ENCODE results near the gene L3MBTL1.

Gene L3MBTL1

GRCh38 chr20:43536041-43536816, 28.7 kb downstream of the L3MBTL1 start:
- FAIRE-seq: no peak

GRCh38 chr20:43536817-43537440, 29.4 kb downstream of the L3MBTL1 start:
- FAIRE-seq: no peak

- FAIRE-seq: no peak
These were observed 30.7 kb downstream of the L3MBTL1 start for GRCh38 chr20:43537921-43538877.

GRCh38 chr20:43538878-43539700, 31.6 kb downstream of the L3MBTL1 start:
- no peak for FAIRE-seq

- FAIRE-seq: no peak
These were observed 32.6 kb downstream of the L3MBTL1 start for GRCh38 chr20:43539975-43540672.

- no peak for FAIRE-seq
These were observed 33.2 kb downstream of the L3MBTL1 start for GRCh38 chr20:43540673-43541060.

- FAIRE-seq: no peak
These were observed 33.7 kb downstream of the L3MBTL1 start for GRCh38 chr20:43541214-43541613.

- no peak for FAIRE-seq
These were observed 34.7 kb downstream of the L3MBTL1 start for GRCh38 chr20:43542161-43542560.

GRCh38 chr20:43542674-43543073, 35.2 kb downstream of the L3MBTL1 start:
- FAIRE-seq: no peak

GRCh38 chr20:43543138-43543537, 35.6 kb downstream of the L3MBTL1 start:
- no peak for FAIRE-seq

GRCh38 chr20:43544501-43544900, 37.0 kb downstream of the L3MBTL1 start:
- FAIRE-seq: no peak

GRCh38 chr20:43545837-43546578, 38.5 kb downstream of the L3MBTL1 start:
- FAIRE-seq: no peak

- FAIRE-seq: no peak
These were observed 40.9 kb downstream of the L3MBTL1 start for GRCh38 chr20:43548273-43548880.

GRCh38 chr20:43549416-43550065, 42.0 kb downstream of the L3MBTL1 start:
- FAIRE-seq: no peak

- FAIRE-seq: no peak
These were observed 43.0 kb downstream of the L3MBTL1 start for GRCh38 chr20:43550456-43550855.

GRCh38 chr20:43554369-43554768, 46.9 kb downstream of the L3MBTL1 start:
- FAIRE-seq: no peak

GRCh38 chr20:43558412-43559146, 51.1 kb downstream of the L3MBTL1 start, which contains the start of gene SGK2:
Gene SGK2, plus strand, starts transcription at chr20:43559027. Its CDS starts 7,469 bp downstream, at chr20:43566496.
- FAIRE-seq: no peak

GRCh38 chr20:43559147-43559987, 51.9 kb downstream of the L3MBTL1 start:
- FAIRE-seq: no peak

All from TTC549 (cell line).